Astrocyte of the cerebellum (primary cell): ENCODE results near the gene PCED1B.

Source experiments
- DNase-seq: peaks from one replicate; pipeline ENCODE4 v3.0.0-alpha.2; 2011; ENCODE audit warnings: low read depth
- H3K4me3 ChIP-seq: 2 replicates; pipeline ENCODE4 v1.5.1; 2011; ENCODE audit warnings: mild to moderate bottlenecking, low read depth, low read length, moderate library complexity
- in situ Hi-C: cut with HindIII; loops from 2 replicates; pipeline ENCODE4 v1.10.0; 2017; ENCODE audit warnings: low sequenced_read_pairs
- TF ChIP-seq, protein P1 (sequence below): IDR thresholded peaks from 2 replicates; pipeline ENCODE4 v1.5.1; 2012; ENCODE audit warnings: low read length, low read depth, moderate library complexity, mild to moderate bottlenecking; ENCODE audit errors: missing control alignments

PCED1B gene

DNA sequence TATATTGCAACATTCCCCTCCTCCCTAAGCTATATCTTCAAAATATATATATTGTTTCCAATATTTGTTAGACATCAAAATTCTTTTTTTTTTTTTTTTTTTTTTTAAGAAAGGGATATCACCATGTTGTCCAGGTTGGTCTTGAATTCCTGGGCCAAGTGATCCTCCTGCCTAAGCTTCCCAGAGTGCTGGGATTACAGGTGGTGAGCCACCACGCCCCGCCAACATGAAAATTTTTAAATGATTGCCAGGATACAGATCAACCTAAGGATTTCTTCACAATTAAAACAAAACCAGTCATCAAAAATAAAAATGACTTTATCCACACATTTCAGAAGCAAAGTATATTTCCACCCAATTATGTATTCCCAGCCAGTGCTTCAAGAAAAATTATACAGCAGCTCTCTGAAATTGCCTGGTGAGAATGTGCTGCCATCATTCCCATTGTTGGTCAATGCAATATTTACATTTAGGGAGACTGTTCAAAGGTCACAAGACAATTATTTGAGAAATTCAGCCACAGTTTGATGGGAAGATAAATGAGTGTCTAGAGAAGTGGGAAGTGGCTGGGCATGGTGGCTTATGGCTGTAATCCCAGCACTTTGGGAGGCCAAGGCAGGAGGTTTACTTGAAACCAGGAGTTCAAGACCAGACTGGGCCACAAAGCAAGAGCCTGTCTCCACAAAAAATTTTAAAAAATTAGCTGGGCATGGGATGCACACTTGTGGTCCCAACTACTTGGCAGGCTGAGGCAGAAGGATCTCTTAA is 142.0 kb downstream of the PCED1B start:
- TF ChIP-seq, protein P1, sequence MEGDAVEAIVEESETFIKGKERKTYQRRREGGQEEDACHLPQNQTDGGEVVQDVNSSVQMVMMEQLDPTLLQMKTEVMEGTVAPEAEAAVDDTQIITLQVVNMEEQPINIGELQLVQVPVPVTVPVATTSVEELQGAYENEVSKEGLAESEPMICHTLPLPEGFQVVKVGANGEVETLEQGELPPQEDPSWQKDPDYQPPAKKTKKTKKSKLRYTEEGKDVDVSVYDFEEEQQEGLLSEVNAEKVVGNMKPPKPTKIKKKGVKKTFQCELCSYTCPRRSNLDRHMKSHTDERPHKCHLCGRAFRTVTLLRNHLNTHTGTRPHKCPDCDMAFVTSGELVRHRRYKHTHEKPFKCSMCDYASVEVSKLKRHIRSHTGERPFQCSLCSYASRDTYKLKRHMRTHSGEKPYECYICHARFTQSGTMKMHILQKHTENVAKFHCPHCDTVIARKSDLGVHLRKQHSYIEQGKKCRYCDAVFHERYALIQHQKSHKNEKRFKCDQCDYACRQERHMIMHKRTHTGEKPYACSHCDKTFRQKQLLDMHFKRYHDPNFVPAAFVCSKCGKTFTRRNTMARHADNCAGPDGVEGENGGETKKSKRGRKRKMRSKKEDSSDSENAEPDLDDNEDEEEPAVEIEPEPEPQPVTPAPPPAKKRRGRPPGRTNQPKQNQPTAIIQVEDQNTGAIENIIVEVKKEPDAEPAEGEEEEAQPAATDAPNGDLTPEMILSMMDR, result no peak
- no peak overlapping the region for H3K4me3 ChIP-seq
- no peak for DNase-seq
- in situ Hi-C loops, result no loop called here

DNA sequence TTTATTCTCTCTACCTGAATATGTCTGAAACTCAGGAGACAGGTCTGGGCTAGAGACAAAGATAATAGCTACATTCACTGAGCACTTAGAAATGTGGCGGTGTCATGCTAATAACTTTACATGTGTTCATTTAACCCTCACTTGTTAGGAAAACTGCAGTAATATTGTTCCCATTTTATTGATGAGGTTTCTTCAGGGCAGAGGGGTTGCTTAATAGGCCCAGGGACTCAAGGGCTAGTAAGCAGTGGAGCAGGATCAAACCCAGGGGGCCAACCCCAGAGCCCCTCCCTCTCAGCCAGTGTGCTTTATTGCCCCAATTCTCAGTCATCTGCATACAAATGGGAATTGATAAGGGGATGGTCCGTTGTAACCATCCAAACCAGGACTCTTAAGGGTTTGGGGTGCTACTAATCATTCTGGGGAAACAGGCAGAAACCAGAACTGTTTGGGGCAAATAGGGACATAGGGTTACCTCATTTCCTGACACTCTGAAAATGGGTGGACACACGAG is 143.2 kb downstream of the PCED1B start:
- TF ChIP-seq, protein P1, result no peak
- in situ Hi-C loops, result no loop called here
- no peak overlapping the region for H3K4me3 ChIP-seq
- no peak for DNase-seq

DNA sequence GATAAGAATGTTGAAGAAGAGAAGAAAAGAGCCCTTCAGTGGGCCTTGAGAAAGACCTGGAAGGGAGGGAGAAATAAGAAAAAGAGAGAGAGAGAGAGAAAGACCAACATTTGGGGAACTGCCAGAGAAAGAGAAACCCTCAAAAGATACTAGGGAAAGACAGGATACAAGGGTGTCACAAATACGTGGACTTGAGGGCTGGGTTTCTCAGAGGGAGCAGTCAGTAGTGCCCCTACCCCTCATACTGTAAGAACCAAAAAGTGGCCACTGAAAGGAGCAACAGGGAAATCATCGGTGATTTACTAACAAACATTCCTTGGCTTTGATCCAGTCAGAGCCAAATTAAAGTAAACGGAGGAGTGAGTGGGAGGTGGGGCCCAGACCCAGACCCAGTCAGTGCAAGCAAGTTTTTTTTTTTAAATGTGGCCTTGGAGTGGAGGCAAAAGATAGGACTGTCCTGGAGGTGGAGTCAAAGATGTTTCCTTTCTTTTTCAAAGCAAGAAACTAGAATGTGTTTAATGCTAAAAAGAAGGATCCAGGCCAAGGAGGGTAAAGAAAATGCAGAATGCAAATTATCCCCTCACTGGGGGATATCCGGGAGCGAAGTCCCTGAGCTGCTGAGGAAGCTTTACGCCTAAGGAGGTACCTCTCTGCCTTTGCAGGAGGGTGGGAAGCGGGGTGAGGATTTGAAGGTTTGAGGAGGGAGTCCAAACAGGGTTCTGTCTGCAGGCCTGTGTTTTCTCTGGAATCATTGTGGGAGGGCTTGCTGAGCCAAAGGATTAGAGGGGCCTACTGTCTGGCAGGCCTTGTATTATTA is 143.8 kb downstream of the PCED1B start:
- in situ Hi-C loops, result no loop called here
- no peak for DNase-seq
- H3K4me3 ChIP-seq, result no peak overlapping the region
- TF ChIP-seq, protein P1, result no peak

DNA sequence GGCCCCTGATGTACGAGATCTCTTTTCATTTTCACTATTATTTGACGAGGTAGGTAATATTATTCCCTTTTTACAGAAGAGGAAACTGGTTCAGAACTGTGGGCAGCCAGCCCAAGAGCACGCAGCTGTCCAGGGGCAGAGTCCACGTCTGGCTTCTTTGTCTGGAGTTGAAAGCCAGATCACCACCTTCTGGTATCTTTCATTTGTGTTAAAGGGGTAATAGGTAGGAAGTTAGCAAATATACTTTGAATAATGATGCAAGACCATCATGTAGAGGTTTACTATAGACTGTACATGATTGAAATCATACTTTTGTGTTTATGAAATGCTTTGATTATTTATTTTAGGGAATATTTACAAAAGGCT is 144.4 kb downstream of the PCED1B start:
- H3K4me3 ChIP-seq, result no peak overlapping the region
- DNase-seq, result no peak
- in situ Hi-C loops, result no loop called here
- TF ChIP-seq, protein P1, result no peak

DNA sequence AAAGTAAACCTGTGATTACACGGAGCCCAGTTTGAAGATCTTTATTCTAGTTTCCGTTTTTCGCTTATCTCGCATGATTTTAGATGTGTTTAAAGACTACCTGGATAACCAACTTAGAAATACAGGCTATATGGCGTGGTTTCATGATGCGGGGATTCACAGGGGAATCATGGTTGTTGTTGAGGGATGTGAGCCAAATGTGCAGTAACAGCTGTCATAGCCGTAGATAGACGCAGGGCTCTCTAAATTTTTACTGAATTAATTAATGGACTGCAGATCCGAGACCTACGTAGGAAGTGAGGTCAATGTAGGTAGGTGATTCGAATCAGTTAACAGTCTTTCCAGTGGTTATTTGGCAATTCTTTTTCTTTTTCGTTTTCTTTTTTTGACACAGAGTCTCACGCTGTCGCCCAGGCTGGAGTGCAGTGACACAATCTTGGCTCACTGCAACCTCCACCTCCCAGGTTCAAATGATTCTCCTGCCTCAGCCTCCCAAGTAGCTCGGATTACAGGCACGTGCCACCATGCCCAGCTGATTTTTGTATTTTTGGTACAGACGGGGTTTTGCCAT is 145.2 kb downstream of the PCED1B start:
- TF ChIP-seq, protein P1, result no peak
- DNase-seq, result no peak
- H3K4me3 ChIP-seq, result no peak overlapping the region
- in situ Hi-C loops, result no loop called here

DNA sequence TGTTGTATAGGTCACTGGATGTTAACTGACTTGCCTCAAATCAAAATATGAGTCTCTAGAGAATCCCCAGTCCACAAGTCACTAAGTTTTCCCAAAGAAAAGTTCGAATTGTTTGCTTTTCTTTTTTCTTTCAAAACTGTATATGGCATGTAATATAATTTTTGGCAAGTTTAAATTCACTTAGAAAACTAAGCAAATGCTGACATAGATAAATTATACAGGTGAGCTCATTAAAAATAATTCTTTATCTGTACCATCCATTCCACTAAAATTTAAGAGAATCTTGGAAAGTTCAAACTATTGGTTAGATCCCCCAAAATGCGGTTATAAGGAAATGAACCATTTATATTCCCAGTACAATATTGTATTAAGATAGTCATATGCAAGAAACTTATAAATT is 145.9 kb downstream of the PCED1B start:
- H3K4me3 ChIP-seq, result no peak overlapping the region
- TF ChIP-seq, protein P1, result no peak
- DNase-seq, result no peak
- in situ Hi-C loops, result no loop called here
